Astrocyte of the hippocampus (primary cell): ENCODE measurements around the gene ZNF808.
"Not testable (repeated sequence)": the region's sequence is repeated elsewhere in the genome, so short reads cannot be mapped to it uniquely, and the experiment has no call there.

Experiments used
- DNase-seq: peaks from one replicate; pipeline ENCODE4 v3.0.0; 2011; ENCODE audit warnings: low read depth, low spot score

ZNF808 gene

GRCh38 chr19:52535771-52536447, 8.4 kb downstream of the ZNF808 start:
- DNase-seq = peak; percentile 92

- DNase-seq = no peak
These were observed 9.0 kb downstream of the ZNF808 start for GRCh38 chr19:52536448-52536800.

- not testable (repeated sequence) for DNase-seq
These were observed 11.3 kb downstream of the ZNF808 start for GRCh38 chr19:52538815-52539214.

- DNase-seq = not testable (repeated sequence)
These were observed 13.7 kb downstream of the ZNF808 start for GRCh38 chr19:52541176-52541575.

- DNase-seq = no peak
These were observed 14.1 kb downstream of the ZNF808 start for GRCh38 chr19:52541608-52542007.

GRCh38 chr19:52542541-52542940, 15.1 kb downstream of the ZNF808 start:
- DNase-seq = not testable (repeated sequence)

- no peak for DNase-seq
These were observed 15.7 kb downstream of the ZNF808 start for GRCh38 chr19:52542984-52543664.

- DNase-seq = no peak
These were observed 26.9 kb downstream of the ZNF808 start for GRCh38 chr19:52554216-52554971.

GRCh38 chr19:52557231-52557995, 29.9 kb downstream of the ZNF808 start:
- DNase-seq = no peak

GRCh38 chr19:52558732-52559445, 31.4 kb downstream of the ZNF808 start:
- DNase-seq = not testable (repeated sequence)

- DNase-seq = not testable (repeated sequence)
These were observed 34.1 kb downstream of the ZNF808 start for GRCh38 chr19:52561611-52562010.

- DNase-seq = no peak
These were observed 38.7 kb downstream of the ZNF808 start for GRCh38 chr19:52566121-52566520.

GRCh38 chr19:52566588-52566987, 39.1 kb downstream of the ZNF808 start:
- no peak for DNase-seq

- DNase-seq = no peak
These were observed 40.5 kb downstream of the ZNF808 start for GRCh38 chr19:52567921-52568320.

- DNase-seq = peak; percentile 62
These were observed 42.2 kb downstream of the ZNF808 start for GRCh38 chr19:52569638-52569999.

- peak; percentile 97 for DNase-seq
These were observed 42.8 kb downstream of the ZNF808 start, which contains the start of gene ZNF701 for GRCh38 chr19:52570000-52570861. ZNF701 (plus strand) TSS chr19:52570287; CDS start chr19:52574148, 3,861 bp downstream.

GRCh38 chr19:52584736-52585440, 57.4 kb downstream of the ZNF808 start:
- DNase-seq = no peak

GRCh38 chr19:52585604-52586003, 58.1 kb downstream of the ZNF808 start:
- no peak for DNase-seq

- no peak for DNase-seq
These were observed 63.3 kb downstream of the ZNF808 start for GRCh38 chr19:52590728-52591127.

- no peak for DNase-seq
These were observed 64.8 kb downstream of the ZNF808 start for GRCh38 chr19:52592301-52592700.
